HG02610 (cell line): Measurements from ENCODE around the gene PPIL6.
"Not testable (repeated sequence)": the region's sequence is repeated elsewhere in the genome, so short reads cannot be mapped to it uniquely, and the experiment has no call there.

Experiments used
- ATAC-seq: cut with Tn5 transposase; IDR thresholded peaks from one replicate; pipeline ENCODE4 v1.9.1; 2021; ENCODE audit warnings: mild to moderate bottlenecking, moderate library complexity; ENCODE audit not compliant: unreplicated experiment

Gene PPIL6

DNA sequence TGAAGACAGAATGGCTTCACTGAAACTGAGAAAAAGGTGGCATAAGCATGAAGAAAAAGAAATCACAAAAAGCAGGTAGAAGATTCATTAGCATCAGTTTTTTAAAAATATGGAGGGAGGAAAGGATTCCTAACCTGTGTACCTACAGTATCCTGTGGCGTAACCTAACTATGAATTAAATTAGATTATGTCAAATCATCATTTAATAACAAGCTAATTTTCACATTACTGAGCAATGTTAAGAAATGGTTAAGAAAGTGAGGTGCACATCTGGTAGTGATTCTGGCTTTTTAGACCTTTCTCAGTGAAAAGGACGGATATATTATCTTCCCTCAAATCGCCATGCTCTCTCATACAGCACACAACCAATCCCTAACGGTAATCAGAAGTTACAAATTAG is 70.7 kb downstream of the PPIL6 start:
- ATAC-seq = no peak

DNA sequence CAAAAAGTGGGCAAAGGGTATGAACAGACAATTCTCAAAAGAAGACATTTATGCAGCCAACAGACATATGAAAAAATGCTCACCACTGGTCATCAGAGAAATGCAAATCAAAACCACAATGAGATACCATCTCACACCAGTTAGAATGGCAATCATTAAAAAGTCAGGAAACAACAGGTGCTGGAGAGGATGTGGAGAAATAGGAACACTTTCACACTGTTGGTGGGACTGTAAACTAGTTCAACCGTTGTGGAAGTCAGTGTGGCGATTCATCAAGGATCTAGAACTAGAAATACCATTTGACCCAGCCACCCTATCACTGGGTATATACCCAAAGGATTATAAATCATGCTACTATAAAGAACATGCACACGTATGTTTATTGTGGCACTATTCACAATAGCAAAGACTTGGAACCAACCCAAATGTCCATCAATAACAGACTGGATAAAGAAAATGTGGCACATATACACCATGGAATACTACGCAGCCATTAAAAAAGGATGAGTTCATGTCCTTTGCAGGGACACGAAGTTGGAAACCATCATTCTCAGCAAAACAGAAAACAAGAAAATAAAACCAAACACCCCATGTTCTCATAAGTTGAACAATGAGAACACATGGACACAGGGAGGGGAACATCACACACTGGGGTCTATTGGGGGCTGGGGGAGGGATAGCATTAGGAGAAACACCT is 75.9 kb downstream of the PPIL6 start:
- ATAC-seq = not testable (repeated sequence)

DNA sequence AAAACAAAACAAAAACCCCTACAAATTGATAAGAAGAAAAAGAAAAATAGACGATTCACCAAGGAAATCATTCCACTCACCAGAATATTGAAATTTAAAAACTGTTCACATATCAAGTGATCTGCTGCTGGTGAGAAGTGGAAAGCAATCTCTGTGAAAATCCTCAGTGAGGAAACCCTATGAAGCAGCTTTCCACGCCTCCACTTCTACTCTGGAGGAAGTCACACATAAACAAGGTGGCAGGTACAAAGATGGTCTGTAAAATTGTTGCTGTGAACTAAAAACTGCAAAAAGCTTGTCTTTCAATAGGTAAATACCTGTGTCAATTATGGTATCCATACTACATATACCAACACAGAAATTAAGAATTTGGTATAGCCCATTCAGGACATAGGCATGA is 76.7 kb downstream of the PPIL6 start:
- ATAC-seq = no peak

DNA sequence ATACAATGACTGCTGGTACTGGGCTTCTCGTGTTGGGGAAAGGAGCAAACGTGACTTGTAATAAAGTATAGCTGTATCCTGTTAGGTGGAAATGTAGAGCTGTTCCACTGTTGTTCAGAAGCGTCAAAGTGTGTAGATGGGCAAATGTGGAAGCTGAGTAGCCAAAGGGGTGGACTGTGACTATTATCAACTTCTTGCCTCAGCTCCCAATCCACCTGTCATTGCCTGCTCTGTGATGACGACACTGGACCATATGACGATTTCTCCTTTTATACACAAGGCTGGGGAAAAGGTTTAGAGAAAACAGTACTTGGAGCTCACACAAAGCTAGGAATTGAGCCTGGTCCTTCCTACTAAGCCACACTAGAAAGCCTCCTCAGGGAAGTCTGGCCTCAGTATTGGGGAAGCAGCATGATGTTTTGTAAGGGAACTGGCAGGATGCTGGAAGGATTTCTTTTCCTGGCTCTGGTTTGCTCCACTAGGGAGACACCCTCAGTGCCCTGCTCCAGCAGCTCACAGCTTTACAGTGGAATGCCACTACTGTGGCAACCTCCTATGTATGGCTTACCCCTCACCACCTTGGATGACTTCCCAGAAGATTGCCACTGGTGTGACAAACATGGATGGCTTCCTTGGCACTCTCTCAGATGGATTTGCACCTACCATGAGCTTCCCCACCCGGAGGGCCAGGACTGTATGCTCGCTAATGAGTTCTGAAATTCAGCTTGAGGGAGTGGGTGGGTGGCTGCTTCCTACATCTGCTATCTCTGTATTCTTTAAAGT is 78.1 kb downstream of the PPIL6 start:
- ATAC-seq = no peak

DNA sequence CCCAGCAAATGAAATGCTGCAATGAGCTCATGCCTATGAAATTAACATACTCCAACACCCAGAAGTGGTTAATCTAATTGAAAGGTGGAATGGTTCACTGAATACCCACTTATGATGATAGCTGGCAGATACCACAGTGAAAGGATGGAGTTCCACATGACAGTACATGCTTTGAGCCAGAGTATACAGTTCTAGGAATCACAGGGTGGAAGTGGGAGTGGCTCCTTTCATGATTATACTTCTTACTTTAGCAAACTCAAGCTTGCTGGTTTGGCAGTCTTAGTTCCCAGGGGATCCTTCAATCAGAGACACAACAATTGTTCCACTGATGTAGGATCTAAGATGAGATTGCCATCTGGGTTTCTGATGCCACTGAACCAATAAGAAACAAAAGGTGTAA is 79.6 kb downstream of the PPIL6 start:
- no peak for ATAC-seq

DNA sequence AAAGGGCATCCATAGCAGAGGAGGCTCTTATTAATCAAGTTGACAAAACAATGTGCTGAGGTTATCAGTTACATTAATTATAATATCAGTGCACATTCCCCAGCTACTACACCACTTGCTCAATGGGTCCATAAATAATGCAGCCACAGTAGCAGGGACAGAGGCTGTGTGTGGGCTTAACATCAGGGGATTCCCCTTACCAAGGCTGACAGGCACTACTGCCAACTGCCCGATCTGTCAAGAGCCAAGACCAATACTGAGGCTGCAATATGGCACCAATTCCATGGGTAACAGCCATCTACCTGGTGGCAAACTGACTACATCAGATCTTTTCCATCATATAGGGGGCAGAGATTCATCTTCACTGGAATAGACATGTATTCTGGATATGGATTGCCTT is 80.1 kb downstream of the PPIL6 start:
- ATAC-seq = no peak

DNA sequence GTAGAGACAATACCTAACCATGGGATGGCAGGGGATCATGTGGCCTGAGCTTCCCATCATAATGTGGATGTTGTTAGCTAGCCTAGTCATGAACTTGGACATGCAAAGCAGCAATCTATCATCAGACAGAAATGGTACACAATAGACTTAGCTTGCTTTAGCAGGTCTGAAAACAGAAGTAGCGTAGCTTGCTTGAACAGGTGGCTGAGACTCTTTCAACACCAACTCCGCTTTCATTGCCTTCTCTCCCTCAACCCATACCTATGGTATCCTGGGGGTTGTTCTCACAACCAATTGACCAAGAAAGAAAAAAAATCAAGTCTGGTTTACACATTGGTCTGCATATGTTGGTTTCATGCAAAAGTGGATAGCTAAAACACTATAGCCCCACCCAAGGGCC is 81.2 kb downstream of the PPIL6 start:
- ATAC-seq = no peak

DNA sequence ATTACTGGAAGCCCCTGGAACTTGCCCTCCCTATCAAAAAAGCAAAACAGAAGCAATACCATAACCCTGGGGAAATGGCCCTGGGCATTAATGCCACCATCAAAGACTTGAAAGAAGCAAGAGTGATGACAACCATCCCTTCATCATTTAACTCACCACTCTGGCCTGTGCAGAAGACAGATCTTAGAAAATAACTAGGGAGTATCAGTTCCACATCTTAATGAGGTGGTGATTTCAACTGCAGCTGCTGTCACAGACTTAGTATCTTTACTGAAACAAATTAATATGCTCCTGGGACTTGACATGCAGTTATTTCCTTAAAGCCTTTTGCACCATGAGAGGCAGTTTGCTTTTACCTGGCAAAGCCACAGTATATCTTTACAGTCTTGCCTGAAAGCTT is 82.2 kb downstream of the PPIL6 start:
- no peak for ATAC-seq

DNA sequence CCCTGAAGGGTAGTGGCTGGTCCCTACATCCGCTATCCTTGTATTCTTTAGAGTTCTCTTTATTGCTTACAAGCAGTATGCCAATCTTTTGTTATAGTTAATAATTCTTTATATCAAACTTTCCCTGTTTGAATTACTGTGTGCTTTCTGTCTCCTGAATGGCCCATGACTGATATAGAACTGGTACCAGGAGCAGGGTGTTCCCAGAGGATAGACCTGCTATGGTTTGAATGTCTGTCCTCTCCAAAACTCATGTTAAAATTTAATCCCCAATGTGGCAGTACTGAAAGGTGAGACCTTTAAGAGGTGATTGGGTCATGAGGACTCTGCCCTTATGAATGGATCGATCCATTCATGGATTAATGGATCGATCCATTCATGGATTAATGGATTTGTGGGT is 84.2 kb downstream of the PPIL6 start:
- no peak for ATAC-seq

DNA sequence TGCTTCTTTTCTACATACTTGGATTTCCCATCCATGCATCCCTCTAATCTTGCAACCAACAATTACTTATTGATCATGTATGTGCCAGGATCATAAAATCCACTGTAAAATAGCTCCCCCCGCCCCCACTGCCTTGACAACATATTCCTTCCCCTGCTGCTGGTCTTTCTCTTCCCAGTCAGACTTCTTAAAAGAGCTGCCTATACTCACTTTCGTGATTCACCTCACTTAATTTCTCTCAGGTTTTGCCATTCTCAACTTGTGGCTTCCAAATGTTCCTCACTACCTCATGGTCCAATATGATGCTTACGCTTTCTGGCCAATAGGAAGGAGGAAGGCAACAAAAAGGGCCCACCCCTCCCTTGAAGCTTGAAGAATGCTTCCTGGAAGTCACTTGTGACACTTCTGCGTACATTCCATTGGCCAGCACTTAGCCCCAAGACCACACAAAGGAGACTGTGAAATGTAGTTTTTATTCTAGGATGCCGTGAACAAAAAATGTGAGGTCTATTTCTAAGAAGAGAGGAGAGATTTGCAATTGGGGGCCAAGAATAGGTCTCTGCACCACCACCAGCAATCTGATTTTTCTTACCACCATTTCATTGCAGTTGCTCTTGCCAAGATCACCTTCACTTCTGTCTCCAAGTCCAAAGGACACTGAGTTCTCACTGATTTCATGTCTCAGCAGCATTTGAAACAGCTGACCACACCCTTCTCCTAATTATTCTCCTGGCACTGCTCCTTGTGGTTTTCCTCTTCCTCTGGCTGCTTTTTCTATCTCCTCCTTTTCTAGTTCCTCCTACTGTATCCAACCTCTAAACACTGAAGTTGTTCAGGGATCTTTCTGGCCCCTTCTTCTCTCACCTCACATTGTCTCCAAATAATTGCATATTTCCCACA is 88.9 kb downstream of the PPIL6 start:
- ATAC-seq = no peak

DNA sequence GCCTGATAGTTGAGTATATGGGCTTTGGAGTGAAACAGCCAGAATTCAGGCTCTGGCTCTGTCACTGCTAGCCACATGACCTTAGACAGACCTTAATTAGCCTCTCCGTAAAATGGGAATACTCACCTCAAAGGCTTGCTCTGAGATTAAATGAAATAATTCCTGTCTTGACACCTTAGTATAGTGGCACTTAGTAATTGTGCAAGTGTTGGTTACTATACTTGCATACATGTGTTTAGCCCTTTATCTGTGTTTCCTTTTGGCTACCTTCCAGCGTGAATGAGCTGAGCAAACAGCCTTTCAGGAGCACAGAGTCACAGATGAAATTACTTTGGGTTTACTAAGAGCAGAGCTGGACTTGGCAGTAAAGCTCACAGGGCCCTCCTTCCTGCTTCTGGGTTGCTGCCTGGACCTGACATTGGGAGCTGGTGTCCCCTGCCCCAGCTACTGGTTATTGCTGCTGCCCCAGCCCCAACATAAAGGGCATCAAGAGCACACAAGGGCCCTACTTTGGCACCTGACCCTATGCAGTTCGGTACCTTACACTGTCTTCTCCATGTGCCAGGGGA is 90.9 kb downstream of the PPIL6 start:
- no peak for ATAC-seq

DNA sequence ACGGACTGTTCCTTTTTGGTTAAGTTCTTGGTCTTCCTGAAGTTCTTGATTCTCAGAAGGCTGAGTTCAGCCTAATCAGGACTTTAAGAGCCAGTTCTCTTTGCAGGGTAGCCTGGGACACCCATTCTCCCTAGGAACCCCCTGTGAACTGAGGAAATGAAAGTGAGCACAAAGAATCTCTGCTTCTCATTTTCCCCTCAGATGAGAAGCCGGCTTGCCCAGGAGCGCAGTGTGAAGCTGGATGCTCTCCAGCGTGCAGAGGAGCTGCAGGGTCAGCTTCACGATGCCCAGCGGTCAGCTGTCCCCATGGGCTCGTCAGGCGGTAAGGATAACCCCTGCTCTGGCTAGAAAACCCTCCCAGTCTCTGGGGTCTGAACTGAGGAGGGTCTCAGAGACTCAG is 92.2 kb downstream of the PPIL6 start:
- ATAC-seq = no peak

DNA sequence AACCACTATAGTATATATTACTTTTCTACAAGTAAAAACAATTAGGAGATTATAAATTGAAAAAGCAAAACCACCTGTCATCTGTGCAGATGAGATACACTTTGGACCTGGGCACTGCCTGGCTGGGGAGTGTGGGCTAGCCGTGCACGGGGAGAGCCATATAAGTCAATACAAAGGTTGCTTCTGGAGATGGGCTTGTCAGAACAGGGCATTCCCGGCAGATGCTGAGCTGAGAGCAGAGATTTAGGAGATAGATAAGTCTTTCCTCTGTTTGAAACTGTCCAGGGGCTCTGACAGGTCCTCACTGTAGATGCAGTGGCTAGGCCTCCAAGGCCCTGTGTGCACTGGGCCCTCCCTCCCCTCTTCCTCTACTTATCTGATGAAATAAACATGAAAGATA is 92.6 kb downstream of the PPIL6 start:
- ATAC-seq = no peak

DNA sequence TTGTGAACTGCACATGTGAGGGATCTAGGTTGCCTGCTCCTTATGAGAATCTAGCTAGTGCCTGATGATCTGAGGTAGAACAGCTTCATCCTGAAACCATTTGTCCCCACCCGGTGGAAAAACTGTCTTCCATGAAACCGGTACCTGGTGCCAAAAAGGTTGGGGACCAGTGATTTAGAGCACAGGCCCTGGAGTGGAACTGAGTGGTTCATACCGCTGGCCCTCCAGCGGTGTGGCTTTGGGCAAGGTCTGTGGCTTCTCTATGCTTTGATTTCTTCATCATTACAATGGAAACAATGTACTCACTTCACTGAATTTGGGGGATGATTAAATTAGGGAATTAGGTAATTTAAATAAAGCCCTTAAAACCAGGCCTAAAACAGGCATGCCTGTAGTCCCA is 94.4 kb downstream of the PPIL6 start:
- no peak for ATAC-seq

DNA sequence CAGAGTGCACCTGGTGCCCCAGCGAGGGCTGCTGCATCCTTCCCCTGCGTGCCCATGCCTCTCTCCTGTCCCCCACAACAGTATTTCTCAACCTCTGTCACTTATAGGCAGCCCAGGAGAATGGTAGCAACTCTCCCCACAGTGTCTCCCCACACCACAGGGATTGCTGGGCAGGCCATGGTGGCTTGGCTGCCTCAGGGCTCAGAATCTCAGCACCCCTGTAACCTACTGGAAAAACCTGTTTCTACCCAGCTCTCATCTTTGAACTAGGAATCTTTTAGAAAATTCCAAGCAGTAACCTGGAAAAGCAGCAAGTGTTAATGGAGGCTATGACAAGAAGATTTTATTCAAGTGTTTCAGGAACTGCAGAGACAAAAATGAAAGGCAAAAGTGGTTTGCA is 96.2 kb downstream of the PPIL6 start:
- no peak for ATAC-seq

DNA sequence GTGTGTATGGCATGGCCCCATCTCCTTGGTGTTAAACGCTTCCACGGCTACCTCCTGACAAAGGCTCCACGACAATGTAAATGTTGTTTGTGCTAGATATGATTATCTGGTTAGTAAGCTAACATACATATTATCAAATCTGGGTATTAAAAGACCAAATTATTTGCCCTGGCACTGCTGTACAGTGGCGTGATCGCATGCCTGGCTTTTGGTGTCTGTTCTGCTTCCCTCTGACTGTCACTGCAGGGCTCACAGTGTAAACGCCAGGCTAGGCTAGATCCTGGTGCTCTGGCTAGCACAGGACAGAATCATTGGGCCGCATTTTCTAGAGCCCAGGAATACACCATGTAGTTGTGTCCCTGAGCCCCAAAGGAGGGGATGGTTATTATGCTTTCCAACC is 96.9 kb downstream of the PPIL6 start:
- no peak for ATAC-seq

DNA sequence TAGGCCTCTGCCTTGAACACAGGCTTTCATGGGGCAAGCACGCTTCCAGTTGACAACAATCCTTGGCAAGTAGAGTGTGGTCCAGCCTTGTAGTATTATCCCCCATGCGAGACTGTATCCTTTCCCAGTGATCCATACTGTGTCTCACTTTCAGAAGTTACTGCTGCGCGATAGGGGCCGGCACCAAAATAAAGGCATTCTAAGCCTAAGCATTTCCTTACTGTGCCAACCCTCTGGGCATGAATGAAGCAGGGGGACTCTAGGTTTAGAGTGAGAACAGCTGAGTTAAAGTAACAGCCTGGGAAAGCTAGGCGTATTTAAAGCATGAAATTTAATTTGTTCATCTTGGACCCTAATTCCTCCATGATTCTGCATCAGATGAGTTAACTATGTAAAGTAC is 97.5 kb downstream of the PPIL6 start:
- ATAC-seq = no peak

DNA sequence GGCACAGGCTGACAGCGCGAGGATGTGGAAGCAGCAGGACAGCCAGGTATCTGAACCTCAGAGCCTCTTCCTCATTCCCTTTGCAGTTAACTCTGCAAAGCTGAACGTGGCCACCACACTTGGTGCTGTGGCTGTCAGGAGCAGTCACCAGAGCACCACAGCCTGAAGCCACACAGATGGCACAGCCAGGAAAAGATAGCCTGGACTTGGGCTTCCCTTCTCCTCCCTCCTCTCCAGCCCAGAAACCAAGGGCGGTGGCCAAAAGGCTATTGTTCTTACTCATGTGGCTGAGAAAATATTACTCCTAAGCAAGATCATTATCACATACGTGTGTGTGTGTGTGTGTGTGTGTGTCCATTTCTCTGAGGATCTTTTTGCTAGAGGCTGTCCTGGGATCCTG is 97.9 kb downstream of the PPIL6 start:
- no peak for ATAC-seq

DNA sequence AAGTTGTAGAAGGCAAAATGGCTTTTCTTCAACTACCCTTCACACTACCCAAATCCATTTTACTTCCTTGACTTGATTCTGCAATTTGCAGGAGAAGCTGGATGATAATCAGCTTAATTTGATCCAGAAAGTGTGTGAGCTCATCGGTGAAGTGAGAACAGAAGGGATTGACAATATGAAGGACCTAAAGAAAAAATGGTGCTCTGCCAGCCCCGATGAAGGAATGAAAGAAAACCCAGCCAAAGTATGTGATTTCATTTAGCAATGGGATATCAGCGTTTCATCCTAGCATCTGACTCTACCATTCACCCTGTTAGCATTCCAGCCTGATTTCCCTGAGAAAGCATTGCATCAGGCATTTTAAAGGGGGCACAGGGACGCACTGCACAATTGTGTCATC is 99.6 kb downstream of the PPIL6 start:
- ATAC-seq = no peak
